GM12878 (cell line): Measurements from ENCODE around the gene SMARCC2. TPM values are rescaled to one million over a fixed set of nuclear protein-coding genes. Genes with fewer than 3 reads are reported as not detected.

ENCODE experiments used
- ATAC-seq: fragments of 200-7000 bp; cut with Tn5 transposase; 3 replicates; pipeline ENCODE4 v1.9.1; 2020; ENCODE audit warnings: mild to moderate bottlenecking, moderate library complexity
- BruUV-seq: library from RNA; stranded (reverse); fragments of 400-500 nt; replicated peaks from 2 replicates; lab custom pipeline; 2021; lab: Mats Ljungman, UMichigan
- CTCF ChIA-PET: fragments of 300-600 bp; sonication (Branson Sonifier 250); formaldehyde crosslinking; extraction: SDS; loops from one replicate; lab custom pipeline; 2021; ENCODE audit warnings: inconsistent platforms; lab: Yijun Ruan, JAX
- POLR2A ChIA-PET: fragments of 350-600 bp; formaldehyde crosslinking; extraction: SDS; loops from one replicate; lab custom pipeline; 2021; ENCODE audit warnings: inconsistent platforms; lab: Charles Lee
- RAD21 ChIA-PET: fragments of 300-600 bp; sonication (Branson Sonifier 250); formaldehyde crosslinking; loops from one replicate; lab custom pipeline; 2023; ENCODE audit warnings: antibody characterized with exemption; ENCODE audit not compliant: unreplicated experiment; lab: Charles Lee
- SMC1A ChIA-PET: fragments of 300-600 bp; sonication (Branson Sonifier 250); formaldehyde crosslinking; loops from one replicate; lab custom pipeline; 2023; ENCODE audit not compliant: unreplicated experiment, uncharacterized antibody; lab: Charles Lee
- DNase-seq: peaks from one replicate; pipeline ENCODE4 v3.0.0-alpha.2; 2011; ENCODE audit warnings: low read depth, low spot score
- FAIRE-seq: peaks from 3 replicates; lab custom pipeline; 2011; peaks lifted over from hg19 to GRCh38; lab: Jason Lieb, UNC
- H2AFZ ChIP-seq: 2 replicates; pipeline ENCODE4 v1.6.0; 2011; ENCODE audit warnings: low read depth, low read length, control low read depth; ENCODE audit not compliant: control insufficient read depth
- H3K27ac ChIP-seq: 2 replicates; pipeline ENCODE4 v1.5.1; 2011; ENCODE audit warnings: control low read depth; ENCODE audit not compliant: control insufficient read depth, insufficient read depth
- H3K27me3 ChIP-seq, 2 experiments: replicated peaks in 1 of 2; 2 replicates each; pipeline versions ENCODE4 v1.6.0 to v1.6.1; 2011; ENCODE audit warnings: low read length in 1 of 2; ENCODE audit not compliant: control insufficient read depth in 2 of 2, insufficient read depth in 2 of 2
- H3K36me3 ChIP-seq, 2 experiments: 2 replicates each; pipeline ENCODE4 v1.5.1; 2011; ENCODE audit warnings: low read length in 1 of 2; ENCODE audit not compliant: control insufficient read depth in 2 of 2, insufficient read depth in 2 of 2
- H3K4me1 ChIP-seq: 2 replicates; pipeline ENCODE4 v1.6.1; 2011; ENCODE audit warnings: mild to moderate bottlenecking, low read length, moderate library complexity, mixed read lengths; ENCODE audit not compliant: control insufficient read depth, insufficient read depth
- H3K4me2 ChIP-seq: 2 replicates; pipeline ENCODE4 v1.6.0; 2011; ENCODE audit warnings: control low read depth; ENCODE audit not compliant: control insufficient read depth, insufficient read depth
- H3K4me3 ChIP-seq: fragments of 200-600 bp; sonication (generic); 2 replicates; pipeline ENCODE4 v1.5.1; 2016
- H3K79me2 ChIP-seq: 2 replicates; pipeline ENCODE4 v1.6.0; 2011; ENCODE audit warnings: low read length; ENCODE audit not compliant: control insufficient read depth, insufficient read depth
- H3K9ac ChIP-seq: 2 replicates; pipeline ENCODE4 v1.8.0; 2011; ENCODE audit warnings: low read length, control low read depth, mixed read lengths; ENCODE audit not compliant: control insufficient read depth, insufficient read depth
- H3K9me3 ChIP-seq: replicated peaks from 3 replicates; pipeline ENCODE4 v1.5.1; 2011; ENCODE audit warnings: mild to moderate bottlenecking, low read length; ENCODE audit not compliant: control insufficient read depth, insufficient read depth
- H4K20me1 ChIP-seq: 2 replicates; pipeline ENCODE4 v1.6.0; 2011; ENCODE audit not compliant: control insufficient read depth, insufficient read depth
- CEBPB ChIP-seq, 2 experiments: fragments of 150-350 bp in 1 of 2; IDR thresholded peaks; 2 replicates each; pipeline ENCODE4 v1.6.1; 2012 to 2014; ENCODE audit warnings: low read depth in 2 of 2, low read length in 2 of 2, borderline replicate concordance in 1 of 2, inconsistent platforms in 1 of 2
- E2F4 ChIP-seq: IDR thresholded peaks from 2 replicates; pipeline ENCODE4 v1.6.1; 2012; ENCODE audit warnings: low read depth, low read length, improper control_type of control experiment
- EZH2 ChIP-seq: IDR thresholded peaks from 2 replicates; pipeline ENCODE4 v1.6.1; 2012; ENCODE audit warnings: low read depth, mild to moderate bottlenecking, control low read depth, inconsistent platforms, low read length, borderline replicate concordance; ENCODE audit not compliant: control insufficient read depth
- FOXM1 ChIP-seq: IDR thresholded peaks from 2 replicates; pipeline ENCODE4 v1.6.1; 2012; ENCODE audit warnings: low read depth, mild to moderate bottlenecking, inconsistent platforms, low read length, moderate library complexity
- HDGF ChIP-seq: fragments of 450-650 bp; IDR thresholded peaks from 2 replicates; pipeline ENCODE4 v1.6.1; 2016; ENCODE audit warnings: antibody characterized with exemption
- HSF1 ChIP-seq: fragments of 150-350 bp; IDR thresholded peaks from 2 replicates; pipeline ENCODE4 v1.6.1; 2014; ENCODE audit warnings: mild to moderate bottlenecking, low read depth, low read length
- IKZF1 ChIP-seq: fragments of 450-650 bp; conservative IDR thresholded peaks from 2 replicates; pipeline ENCODE4 v1.6.1; 2017; ENCODE audit warnings: antibody characterized with exemption, mild to moderate bottlenecking
- IRF4 ChIP-seq: IDR thresholded peaks from 2 replicates; pipeline ENCODE4 v1.6.1; 2011; ENCODE audit warnings: low read depth, low read length
- JUND ChIP-seq: IDR thresholded peaks from 2 replicates; pipeline ENCODE4 v1.6.1; 2012; ENCODE audit warnings: low read depth, mild to moderate bottlenecking, low read length, improper control_type of control experiment, moderate library complexity
- MAX ChIP-seq: IDR thresholded peaks from 2 replicates; pipeline ENCODE4 v1.6.1; 2012; ENCODE audit warnings: low read depth, low read length, improper control_type of control experiment
- MLLT1 ChIP-seq: fragments of 450-650 bp; IDR thresholded peaks from 2 replicates; pipeline ENCODE4 v1.6.1; 2016; ENCODE audit warnings: mild to moderate bottlenecking
- NFXL1 ChIP-seq: fragments of 450-650 bp; IDR thresholded peaks from 2 replicates; pipeline ENCODE4 v1.6.1; 2017; ENCODE audit warnings: antibody characterized with exemption, mild to moderate bottlenecking, borderline replicate concordance
- POLR2AphosphoS5 ChIP-seq: IDR thresholded peaks from 2 replicates; pipeline ENCODE4 v1.6.1; 2011; ENCODE audit warnings: mild to moderate bottlenecking, low read length, inconsistent platforms
- RFX5 ChIP-seq: IDR thresholded peaks from 2 replicates; pipeline ENCODE4 v1.6.1; 2011; ENCODE audit warnings: low read depth, low read length, improper control_type of control experiment
- STAT1 ChIP-seq: fragments of 450-650 bp; conservative IDR thresholded peaks from 2 replicates; pipeline ENCODE4 v1.6.1; 2014; ENCODE audit warnings: antibody characterized with exemption, mild to moderate bottlenecking
- TARDBP ChIP-seq: IDR thresholded peaks from 2 replicates; pipeline ENCODE4 v1.6.1; 2016; ENCODE audit warnings: borderline replicate concordance
- WGBS: methylation state at CpG from one replicate; pipeline ENCODE4 v1.1.6; 2016; ENCODE audit warnings: low lambda C conversion rate; ENCODE audit not compliant: insufficient replicate concordance, insufficient coverage; ENCODE audit errors: missing lambda C conversion rate; 5-methylcytosine and 5-hydroxymethylcytosine counted together
- in situ Hi-C: fragments of 300-500 bp; cut with MboI; formaldehyde crosslinking; loops from 9 replicates; pipeline ENCODE4 v1.14.3; 2018; ENCODE audit warnings: mixed read lengths
- intact Hi-C: fragments of 100-400 bp; cut with micrococcal nuclease; formaldehyde crosslinking; loops from one replicate; pipeline ENCODE4 v1.14.2; 2022; ENCODE audit not compliant: unreplicated experiment
- polyA plus RNA-seq, 11 experiments: library from polyadenylated mRNA; depleted of rRNA in 4 of 11; unstranded in 6 of 11; stranded (reverse) in 5 of 11; fragments of >200 nt; fragmentation: Nextera tagmentation in 4 of 11; fragmentation: Illumina TruSeq in 1 of 11; extraction: Ambion mirVana in 4 of 11; extraction: Trizol in 1 of 11; gene quantifications; 1 replicate in 1 of 11; 2 replicates in 10 of 11; pipeline versions ENCODE4 v1.2.1 to v1.2.3, GENCODE V29; 2011 to 2016; ENCODE audit warnings: inconsistent platforms in 2 of 11, missing spikeins in 2 of 11, low read depth in 1 of 11
- total RNA-seq, 4 experiments: library from RNA; depleted of rRNA in 3 of 4; stranded (reverse); fragments of >200 nt in 3 of 4; fragmentation: Illumina TruSeq in 1 of 4; extraction: Trizol in 1 of 4; gene quantifications; 2 replicates each; pipeline versions ENCODE4 v1.2.1 to v1.2.3, GENCODE V29; 2013 to 2021

The SMARCC2 gene
- total and polyA plus RNA-seq, 10 of the 15 experiments (the other 5 are each of a cell fraction or from before 2014, with no cell fraction given): 13.6 to 71.2 (median 42.3) TPM

GRCh38 chr12:56120158-56120846 lies 69.0 kb downstream of the SMARCC2 start (continued):
- no peak for TF ChIP-seq MLLT1
- TF ChIP-seq EZH2: no peak
- no peak for TF ChIP-seq IRF4
- no peak for TF ChIP-seq MAX

GRCh38 chr12:56119361-56119796 lies 69.9 kb downstream of the SMARCC2 start:
- ChIA-PET RAD21 (interaction anchor here (0.7 to 3.9 kb wide), 12 partner anchors 9 to 381 kb away, joined by 3 to 57 read pairs (median 8); partner anchors contain the start of genes ESYT1, MYL6B, PA2G4 and RNF41), POLR2A (interaction anchor here (0.5 to 5.5 kb wide), 10 partner anchors 8 to 123 kb away, joined by 3 to 95 read pairs (median 4); partner anchors contain the start of genes ESYT1, PA2G4, RNF41 and SMARCC2), CTCF (interaction anchor here (0.7 to 4.5 kb wide), 28 partner anchors 8 to 450 kb away, joined by 3 to 121 read pairs (median 4); partner anchors contain the start of genes ANKRD52, ESYT1, MYL6 and MYL6B), SMC1A (interaction anchor here (0.6 to 4.5 kb wide), 14 partner anchors 9 to 1133 kb away, joined by 3 to 50 read pairs (median 5); partner anchors contain the start of genes ESYT1, MYL6B, PA2G4 and RNF41)
- WGBS: 2% methylated on average over 2 of the region's 2 CpGs
- Histone ChIP-seq H3K9ac (peak overlapping the region; percentile 80), H3K27ac (peak overlapping the region; percentile 73; the same call in 1 of the 2 replicates), H3K27me3 (no peaks in the 10 kb centered on the region), H3K79me2 (peaks cover 28% of the 10 kb centered on the region), H4K20me1 (no peaks in the 10 kb centered on the region), H3K4me3 (peak overlapping the region; percentile 78), H3K4me2 (peak overlapping the region; percentile 99), H3K36me3 (0 out of 4 replicates have a peak, but pooled peaks cover 0 to 3% of the 10 kb centered on the region in 2 experiments), H3K4me1 (peaks cover 15% of the 10 kb centered on the region), H3K9me3 (no peaks in the 10 kb centered on the region), H2AFZ (peak overlapping the region; percentile 54)
- no TSS peak for BruUV-seq
- FAIRE-seq (peak; percentile 80), DNase-seq (no peak), ATAC-seq (peak; percentile 11; the same call in 2 of the 3 replicates)
- intact Hi-C loops: loop anchor here (1.0 to 5.0 kb wide), 11 partner anchors 33 to 568 kb away; partner anchors contain the start of genes ANKRD52, CNPY2, DNAJC14 and MYL6B
- in situ Hi-C loops: no loop called here
- TF ChIP-seq IKZF1 (peak; percentile 55), HDGF (no peak), HSF1 (no peak), MAX (peak; percentile 88), POLR2AphosphoS5 (no peak), NFXL1 (no peak), JUND (no peak), CEBPB (IDR thresholded peaks at IDR 0.05; ENCODE audit: borderline replicate concordance in 1 of 2, low read depth in 2 of 2, low read length in 2 of 2) (no peak), FOXM1 (no peak), RFX5 (no peak), STAT1 (no peak), E2F4 (no peak), TARDBP (no peak)
